Neural cell (in vitro differentiated cells): ENCODE results near the gene GDF3.
"Not testable (repeated sequence)": the region's sequence is repeated elsewhere in the genome, so short reads cannot be mapped to it uniquely, and the experiment has no call there.

Experiments used
- CTCF ChIP-seq: fragments of 450-650 bp; IDR thresholded peaks from 2 replicates; pipeline ENCODE4 v1.5.1; 2014; ENCODE audit warnings: antibody characterized with exemption, mild to moderate bottlenecking, moderate library complexity; ENCODE audit not compliant: poor library complexity, severe bottlenecking
- EZH2 ChIP-seq: fragments of 200-600, 300-800 bp; shearing (Covaris generic), sonication (generic); IDR thresholded peaks from 2 replicates; pipeline ENCODE4 v1.6.1; 2014; ENCODE audit warnings: antibody characterized with exemption, low read length, borderline replicate concordance, mild to moderate bottlenecking; ENCODE audit not compliant: insufficient read depth, poor library complexity, severe bottlenecking
- REST ChIP-seq: IDR thresholded peaks from 2 replicates; pipeline ENCODE4 v1.6.1; 2012; ENCODE audit warnings: borderline replicate concordance
- TAF1 ChIP-seq: IDR thresholded peaks from 2 replicates; pipeline ENCODE4 v1.6.1; 2012; ENCODE audit warnings: low read depth

DNA sequence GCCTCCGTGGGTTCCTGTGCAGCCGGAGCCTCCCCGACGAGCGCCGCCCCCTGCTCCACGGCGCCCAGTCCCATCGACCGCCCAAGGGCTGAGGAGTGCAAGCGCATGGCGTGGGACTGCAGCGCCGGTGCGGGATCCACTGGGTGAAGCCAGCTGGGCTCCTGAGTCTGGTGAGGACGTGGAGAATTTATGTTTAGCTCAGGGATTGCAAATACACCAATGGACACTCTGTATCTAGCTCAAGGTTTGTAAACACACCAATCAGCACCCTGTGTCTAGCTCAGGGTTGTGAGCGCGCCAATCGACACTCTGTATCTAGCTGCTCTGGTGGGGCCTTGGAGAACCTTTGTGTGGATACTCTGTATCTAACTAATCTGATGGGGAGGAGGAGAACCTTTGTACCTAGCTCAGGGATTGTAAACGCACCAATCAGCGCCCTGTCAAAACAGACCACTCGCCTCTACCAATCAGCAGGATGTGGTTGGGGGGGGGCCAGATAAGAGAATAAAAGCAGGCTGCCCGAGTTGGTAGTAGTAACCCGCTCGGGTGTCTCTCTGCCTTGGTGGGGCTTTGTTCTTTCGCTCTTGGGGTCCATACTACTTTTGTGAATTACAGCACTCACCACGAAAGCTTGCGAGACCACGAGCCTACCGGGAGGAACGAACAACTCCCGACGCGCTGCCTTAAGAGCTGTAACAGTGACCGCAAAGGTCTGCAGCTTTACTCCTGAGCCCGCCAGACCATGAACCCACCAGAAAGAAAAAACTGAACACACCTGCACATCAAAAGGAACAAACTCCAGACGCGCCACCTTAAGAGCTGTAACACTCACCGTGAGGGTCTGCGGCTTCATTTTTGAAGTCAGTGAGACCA, 55.2 kb downstream of the GDF3 start:
- TF ChIP-seq TAF1, CTCF, EZH2, REST: not testable (repeated sequence)
